H9 (cell line): Measurements from ENCODE around the gene RFC4. TPM values are rescaled to one million over a fixed set of nuclear protein-coding genes. Genes with fewer than 3 reads are reported as not detected.

ENCODE experiments used
- DNase-seq: peaks from one replicate; pipeline ENCODE4 v3.0.0-alpha.2; 2017
- H2AFZ ChIP-seq: one replicate; pipeline ENCODE4 v1.6.1; 2013; ENCODE audit warnings: mild to moderate bottlenecking, low read length, control low read depth, moderate library complexity
- H2AK5ac ChIP-seq: 2 replicates; pipeline ENCODE4 v1.6.1; 2013; ENCODE audit warnings: low read length, control low read depth, mixed read lengths; ENCODE audit not compliant: insufficient read length
- H2BK120ac ChIP-seq: one replicate; pipeline ENCODE4 v1.6.1; 2013; ENCODE audit warnings: low read depth, mild to moderate bottlenecking, low read length, control low read depth, inconsistent platforms; ENCODE audit not compliant: poor library complexity, severe bottlenecking
- H2BK12ac ChIP-seq: 2 replicates; pipeline ENCODE4 v1.6.1; 2013; ENCODE audit warnings: low read length, control low read depth, mixed read lengths, low read depth; ENCODE audit not compliant: insufficient read length
- H2BK15ac ChIP-seq: 2 replicates; pipeline ENCODE4 v1.6.1; 2013; ENCODE audit warnings: low read depth, low read length, control low read depth
- H2BK20ac ChIP-seq: one replicate; pipeline ENCODE4 v1.6.1; 2013; ENCODE audit warnings: low read depth, mild to moderate bottlenecking, low read length, control low read depth, inconsistent platforms; ENCODE audit not compliant: poor library complexity, severe bottlenecking
- H2BK5ac ChIP-seq: 2 replicates; pipeline ENCODE4 v1.6.1; 2013; ENCODE audit warnings: low read length, control low read depth, mixed read lengths; ENCODE audit not compliant: insufficient read length
- H3K14ac ChIP-seq: 2 replicates; pipeline ENCODE4 v1.6.1; 2013; ENCODE audit warnings: low read length, control low read depth; ENCODE audit not compliant: insufficient read depth
- H3K18ac ChIP-seq: 2 replicates; pipeline ENCODE4 v1.6.1; 2013; ENCODE audit warnings: low read depth, mild to moderate bottlenecking, mixed read lengths, low read length, control low read depth; ENCODE audit not compliant: insufficient read length
- H3K23ac ChIP-seq: 2 replicates; pipeline ENCODE4 v1.6.1; 2013; ENCODE audit warnings: low read length, control low read depth, mixed read lengths, low read depth; ENCODE audit not compliant: insufficient read length
- H3K23me2 ChIP-seq: 2 replicates; pipeline ENCODE4 v1.6.1; 2013; ENCODE audit warnings: low read depth, mild to moderate bottlenecking, mixed read lengths, low read length, control low read depth; ENCODE audit not compliant: insufficient read length, poor library complexity, severe bottlenecking
- H3K27ac ChIP-seq: 2 replicates; pipeline ENCODE4 v1.5.1; 2013; ENCODE audit warnings: low read length, control low read depth, mixed read lengths, low read depth; ENCODE audit not compliant: insufficient read length
- H3K27me3 ChIP-seq: 2 replicates; pipeline ENCODE4 v1.6.1; 2013; ENCODE audit warnings: low read length, control low read depth, inconsistent platforms; ENCODE audit not compliant: insufficient read depth
- H3K4ac ChIP-seq: 2 replicates; pipeline ENCODE4 v1.6.1; 2013; ENCODE audit warnings: low read depth, mild to moderate bottlenecking, control low read depth, inconsistent platforms, low read length, moderate library complexity
- H3K4me1 ChIP-seq: 2 replicates; pipeline ENCODE4 v1.6.1; 2013; ENCODE audit warnings: low read length, control low read depth, inconsistent platforms; ENCODE audit not compliant: insufficient read depth
- H3K4me2 ChIP-seq: 2 replicates; pipeline ENCODE4 v1.6.1; 2013; ENCODE audit warnings: low read length, control low read depth, mixed read lengths; ENCODE audit not compliant: insufficient read length, insufficient read depth
- H3K56ac ChIP-seq: 2 replicates; pipeline ENCODE4 v1.6.1; 2013; ENCODE audit warnings: low read depth, mild to moderate bottlenecking, mixed read lengths, low read length, control low read depth; ENCODE audit not compliant: insufficient read length
- H3K79me1 ChIP-seq: 2 replicates; pipeline ENCODE4 v1.6.1; 2013; ENCODE audit warnings: low read depth, mild to moderate bottlenecking, moderate library complexity, low read length, control low read depth, inconsistent platforms; ENCODE audit not compliant: insufficient read depth, poor library complexity, severe bottlenecking
- H3K79me2 ChIP-seq: 2 replicates; pipeline ENCODE4 v1.6.1; 2013; ENCODE audit warnings: low read length, control low read depth, inconsistent platforms; ENCODE audit not compliant: insufficient read depth
- H3K9ac ChIP-seq: 2 replicates; pipeline ENCODE4 v1.6.1; 2013; ENCODE audit warnings: low read length, control low read depth, mixed read lengths; ENCODE audit not compliant: insufficient read length; ENCODE audit errors: extremely low read depth
- H3K9me3 ChIP-seq: one replicate; pipeline ENCODE4 v1.6.1; 2013; ENCODE audit warnings: low read depth, low read length, inconsistent platforms; ENCODE audit not compliant: control insufficient read depth
- H3T11ph ChIP-seq: one replicate; pipeline ENCODE4 v1.6.1; 2013; ENCODE audit warnings: mild to moderate bottlenecking, low read length, control low read depth, inconsistent platforms
- H4K20me1 ChIP-seq: one replicate; pipeline ENCODE4 v1.6.1; 2013; ENCODE audit not compliant: control insufficient read depth, insufficient read length, insufficient read depth
- H4K5ac ChIP-seq: 2 replicates; pipeline ENCODE4 v1.6.1; 2013; ENCODE audit warnings: low read depth, mild to moderate bottlenecking, mixed read lengths, low read length, control low read depth; ENCODE audit not compliant: insufficient read length
- H4K8ac ChIP-seq: replicated peaks from 2 replicates; pipeline ENCODE4 v1.6.1; 2013; ENCODE audit warnings: low read length, control low read depth, mixed read lengths, low read depth; ENCODE audit not compliant: insufficient read length
- H4K91ac ChIP-seq: 2 replicates; pipeline ENCODE4 v1.6.1; 2013; ENCODE audit warnings: low read depth, mild to moderate bottlenecking, moderate library complexity, mixed read lengths, low read length, control low read depth; ENCODE audit not compliant: insufficient read length
- H3K27ac Mint-ChIP-seq, 3 experiments: 2 replicates in 2 of 3; 3 replicates in 1 of 3; pipeline ENCODE4 v1.8.0; 2020 to 2021; ENCODE audit warnings: mixed read lengths in 3 of 3, mild to moderate bottlenecking in 1 of 3, moderate library complexity in 1 of 3
- H3K27me3 Mint-ChIP-seq: 2 replicates; pipeline ENCODE4 v1.8.0; 2021; ENCODE audit warnings: low read depth, mild to moderate bottlenecking, moderate library complexity, mixed read lengths
- H3K36me3 Mint-ChIP-seq, 3 experiments: 2 replicates in 2 of 3; 3 replicates in 1 of 3; pipeline ENCODE4 v1.8.0; 2020 to 2021; ENCODE audit warnings: low read depth in 3 of 3, mixed read lengths in 3 of 3; ENCODE audit not compliant: insufficient read depth in 1 of 3
- H3K4me1 Mint-ChIP-seq, 2 experiments: 2 replicates each; pipeline ENCODE4 v1.8.0; 2020; ENCODE audit warnings: mixed read lengths in 2 of 2
- H3K4me3 Mint-ChIP-seq, 2 experiments: 2 replicates in 1 of 2; 3 replicates in 1 of 2; pipeline ENCODE4 v1.8.0; 2020 to 2021; ENCODE audit warnings: mild to moderate bottlenecking in 2 of 2, mixed read lengths in 2 of 2, moderate library complexity in 1 of 2
- H3K9me3 Mint-ChIP-seq, 2 experiments: 2 replicates in 1 of 2; 3 replicates in 1 of 2; pipeline ENCODE4 v1.8.0; 2020; ENCODE audit warnings: mild to moderate bottlenecking in 2 of 2, mixed read lengths in 2 of 2, moderate library complexity in 1 of 2
- WGBS: extraction: QIAGEN DNeasy Blood & Tissue Kit; methylation state at CpG from one replicate; pipeline ENCODE4 v1.1.7; 2013; ENCODE audit warnings: missing lambda C conversion rate, low lambda C conversion rate, mixed read lengths; ENCODE audit not compliant: insufficient read length; ENCODE audit errors: extremely low coverage; 5-methylcytosine and 5-hydroxymethylcytosine counted together
- total RNA-seq: library from RNA; stranded (reverse); gene quantifications from 2 replicates; pipeline ENCODE4 v1.2.1, GENCODE V29; 2021
- TF ChIP-seq, protein P1 (sequence below): fragments of 200-600 bp; sonication (generic); conservative IDR thresholded peaks from 3 replicates; pipeline ENCODE4 v1.8.0; 2021; ENCODE audit warnings: antibody characterized with exemption, mild to moderate bottlenecking

The RFC4 gene
- total RNA-seq, 1 experiment from 2014 or later: 108 TPM

DNA sequence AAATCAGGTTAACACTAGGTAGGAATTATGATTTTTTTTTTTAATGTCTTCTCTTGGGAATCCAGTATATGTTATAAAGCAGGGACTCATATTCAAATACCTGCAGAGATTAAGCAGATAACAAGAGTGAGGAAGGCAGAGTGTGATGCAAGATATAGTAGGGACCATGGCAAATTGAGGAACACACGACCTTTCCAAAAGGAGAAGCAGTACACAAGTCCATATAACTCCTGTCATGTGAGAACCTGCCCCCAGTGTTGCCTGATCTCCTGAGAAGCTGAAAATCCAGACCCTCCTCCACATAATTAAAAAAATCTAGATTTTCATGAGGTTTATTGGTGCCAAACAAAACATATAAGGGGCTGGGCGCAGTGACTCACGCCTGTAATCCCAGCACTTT lies 3.6 kb downstream of the RFC4 start:
- Histone ChIP-seq H3K79me2 (peaks cover 5% of the 10 kb centered on the region; the same call in 1 of the 2 replicates), H2AFZ (no peak overlapping the region), H3K27ac (no peak overlapping the region), H3K56ac (no peak overlapping the region), H3K27me3 (no peaks in the 10 kb centered on the region), H3K4me1 (no peaks in the 10 kb centered on the region), H4K8ac (no peak overlapping the region), H3K23ac (no peak overlapping the region), H3K18ac (no peak overlapping the region), H2AK5ac (no peak overlapping the region), H2BK120ac (no peak overlapping the region), H3T11ph (no peak overlapping the region), H4K91ac (no peak overlapping the region), H2BK5ac (no peak overlapping the region), H2BK12ac (no peak overlapping the region), H3K14ac (no peak overlapping the region), H3K79me1 (peaks cover 6% of the 10 kb centered on the region), H3K4ac (no peak overlapping the region), H4K20me1 (no peaks in the 10 kb centered on the region), H3K9me3 (no peaks in the 10 kb centered on the region), H3K4me2 (no peak overlapping the region), H2BK15ac (no peak overlapping the region), H4K5ac (no peak overlapping the region), H3K9ac (no peak overlapping the region), H2BK20ac (no peak overlapping the region), H3K23me2 (peaks cover 12% of the 10 kb centered on the region)
- Mint-ChIP-seq H3K27me3 (no peaks in the 10 kb centered on the region), H3K4me3 (no peak overlapping the region; a peak in 1 of 5 replicates), H3K4me1 (peaks cover 14 to 18% of the 10 kb centered on the region in 2 experiments), H3K36me3 (peaks cover 34 to 66% (median 66%) of the 10 kb centered on the region in 3 experiments), H3K9me3 (no peaks in the 10 kb centered on the region), H3K27ac (no peak overlapping the region)
- DNase-seq: no peak
- TF ChIP-seq, protein P1, sequence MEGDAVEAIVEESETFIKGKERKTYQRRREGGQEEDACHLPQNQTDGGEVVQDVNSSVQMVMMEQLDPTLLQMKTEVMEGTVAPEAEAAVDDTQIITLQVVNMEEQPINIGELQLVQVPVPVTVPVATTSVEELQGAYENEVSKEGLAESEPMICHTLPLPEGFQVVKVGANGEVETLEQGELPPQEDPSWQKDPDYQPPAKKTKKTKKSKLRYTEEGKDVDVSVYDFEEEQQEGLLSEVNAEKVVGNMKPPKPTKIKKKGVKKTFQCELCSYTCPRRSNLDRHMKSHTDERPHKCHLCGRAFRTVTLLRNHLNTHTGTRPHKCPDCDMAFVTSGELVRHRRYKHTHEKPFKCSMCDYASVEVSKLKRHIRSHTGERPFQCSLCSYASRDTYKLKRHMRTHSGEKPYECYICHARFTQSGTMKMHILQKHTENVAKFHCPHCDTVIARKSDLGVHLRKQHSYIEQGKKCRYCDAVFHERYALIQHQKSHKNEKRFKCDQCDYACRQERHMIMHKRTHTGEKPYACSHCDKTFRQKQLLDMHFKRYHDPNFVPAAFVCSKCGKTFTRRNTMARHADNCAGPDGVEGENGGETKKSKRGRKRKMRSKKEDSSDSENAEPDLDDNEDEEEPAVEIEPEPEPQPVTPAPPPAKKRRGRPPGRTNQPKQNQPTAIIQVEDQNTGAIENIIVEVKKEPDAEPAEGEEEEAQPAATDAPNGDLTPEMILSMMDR: no peak
- no CpG with 5 or more reads among the region's 3 CpGs for WGBS
